Measurements from ENCODE around the gene LARGE1. TPM values are rescaled to one million over a fixed set of nuclear protein-coding genes. Genes with fewer than 3 reads are reported as not detected.

LARGE1 gene
- total RNA-seq, 1 experiment from 2014 or later = 1.5 TPM

- Histone ChIP-seq H4K20me1 (ENCODE audit: insufficient read depth) (no peaks in the 10 kb centered on the region), H3K27me3 (ENCODE audit: insufficient read depth, low read length) (no peaks in the 10 kb centered on the region), H3K9me3 (ENCODE audit: control insufficient read depth in 1 of 2, insufficient read depth in 1 of 2, low read depth in 1 of 2, low read length in 2 of 2) (peaks cover 0 to 28% of the 10 kb centered on the region in 2 experiments; a peak in 2 of 4 replicates), H3K9ac (ENCODE audit: low read length) (no peak overlapping the region), H3K79me2 (ENCODE audit: insufficient read depth, low read length) (no peaks in the 10 kb centered on the region), H3K27ac (ENCODE audit: low read depth, low read length) (no peak overlapping the region), H3K4me1 (ENCODE audit: control insufficient read depth in 1 of 2, insufficient read depth in 2 of 2, low read length in 2 of 2) (no peaks in the 10 kb centered on the region), H3K4me3 (replicated peaks in 1 of 2; ENCODE audit: low read depth in 1 of 2, low read length in 2 of 2) (no peak overlapping the region), H3K36me3 (ENCODE audit: control insufficient read depth in 1 of 2, insufficient read depth in 2 of 2, low read length in 2 of 2) (no peaks in the 10 kb centered on the region), H3K4me2 (ENCODE audit: low read length) (no peak overlapping the region), H2AFZ (ENCODE audit: low read depth, low read length, poor library complexity, severe bottlenecking) (no peak overlapping the region), H3K9me2 (ENCODE audit: insufficient read depth) (no peaks in the 10 kb centered on the region)
- ATAC-seq (no peak), DNase-seq (ENCODE audit: low read depth, low spot score) (no peak)
- no TSS peak for BruUV-seq (replicated peaks)
- ChIA-PET POLR2A (no interaction called here), RAD21 (ENCODE audit: low non-redundant PET in 1 of 2, low total read pairs in 2 of 2, uncharacterized antibody in 2 of 2, unreplicated experiment in 2 of 2) (no interaction called here), CTCF (no interaction called here)
- TF ChIP-seq JUND (IDR thresholded peaks at IDR 0.05) (no peak), ATF3 (IDR thresholded peaks at IDR 0.05) (no peak), FOSL1 (IDR thresholded peaks at IDR 0.05; ENCODE audit: low read depth) (no peak), EZH2 (IDR thresholded peaks at IDR 0.05) (no peak), CEBPB (IDR thresholded peaks at IDR 0.05; ENCODE audit: low read depth) (no peak), POLR2AphosphoS5 (IDR thresholded peaks at IDR 0.05; ENCODE audit: low read depth, low read length) (no peak), ELF1 (IDR thresholded peaks at IDR 0.05; ENCODE audit: borderline replicate concordance, low read depth) (no peak), ZNF274 (IDR thresholded peaks at IDR 0.05; ENCODE audit: low read depth, low read length) (no peak), ZFX (IDR thresholded peaks at IDR 0.05) (no peak), EGR1 (IDR thresholded peaks at IDR 0.05; ENCODE audit: low read depth) (no peak), TCF7L2 (IDR thresholded peaks at IDR 0.05; ENCODE audit: borderline replicate concordance, extremely low read depth, insufficient read depth, insufficient read length) (no peak), EZH2phosphoT487 (IDR thresholded peaks at IDR 0.05; ENCODE audit: borderline replicate concordance) (no peak)
- TF ChIP-seq, protein P1, sequence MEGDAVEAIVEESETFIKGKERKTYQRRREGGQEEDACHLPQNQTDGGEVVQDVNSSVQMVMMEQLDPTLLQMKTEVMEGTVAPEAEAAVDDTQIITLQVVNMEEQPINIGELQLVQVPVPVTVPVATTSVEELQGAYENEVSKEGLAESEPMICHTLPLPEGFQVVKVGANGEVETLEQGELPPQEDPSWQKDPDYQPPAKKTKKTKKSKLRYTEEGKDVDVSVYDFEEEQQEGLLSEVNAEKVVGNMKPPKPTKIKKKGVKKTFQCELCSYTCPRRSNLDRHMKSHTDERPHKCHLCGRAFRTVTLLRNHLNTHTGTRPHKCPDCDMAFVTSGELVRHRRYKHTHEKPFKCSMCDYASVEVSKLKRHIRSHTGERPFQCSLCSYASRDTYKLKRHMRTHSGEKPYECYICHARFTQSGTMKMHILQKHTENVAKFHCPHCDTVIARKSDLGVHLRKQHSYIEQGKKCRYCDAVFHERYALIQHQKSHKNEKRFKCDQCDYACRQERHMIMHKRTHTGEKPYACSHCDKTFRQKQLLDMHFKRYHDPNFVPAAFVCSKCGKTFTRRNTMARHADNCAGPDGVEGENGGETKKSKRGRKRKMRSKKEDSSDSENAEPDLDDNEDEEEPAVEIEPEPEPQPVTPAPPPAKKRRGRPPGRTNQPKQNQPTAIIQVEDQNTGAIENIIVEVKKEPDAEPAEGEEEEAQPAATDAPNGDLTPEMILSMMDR (IDR thresholded peaks at IDR 0.05 in 2 of 3, conservative IDR thresholded peaks at IDR 0.05 in 1 of 3; ENCODE audit: borderline replicate concordance in 1 of 3, insufficient read depth in 1 of 3, low read depth in 2 of 3, low read length in 2 of 3) = no peak
- TF ChIP-seq, protein P2, sequence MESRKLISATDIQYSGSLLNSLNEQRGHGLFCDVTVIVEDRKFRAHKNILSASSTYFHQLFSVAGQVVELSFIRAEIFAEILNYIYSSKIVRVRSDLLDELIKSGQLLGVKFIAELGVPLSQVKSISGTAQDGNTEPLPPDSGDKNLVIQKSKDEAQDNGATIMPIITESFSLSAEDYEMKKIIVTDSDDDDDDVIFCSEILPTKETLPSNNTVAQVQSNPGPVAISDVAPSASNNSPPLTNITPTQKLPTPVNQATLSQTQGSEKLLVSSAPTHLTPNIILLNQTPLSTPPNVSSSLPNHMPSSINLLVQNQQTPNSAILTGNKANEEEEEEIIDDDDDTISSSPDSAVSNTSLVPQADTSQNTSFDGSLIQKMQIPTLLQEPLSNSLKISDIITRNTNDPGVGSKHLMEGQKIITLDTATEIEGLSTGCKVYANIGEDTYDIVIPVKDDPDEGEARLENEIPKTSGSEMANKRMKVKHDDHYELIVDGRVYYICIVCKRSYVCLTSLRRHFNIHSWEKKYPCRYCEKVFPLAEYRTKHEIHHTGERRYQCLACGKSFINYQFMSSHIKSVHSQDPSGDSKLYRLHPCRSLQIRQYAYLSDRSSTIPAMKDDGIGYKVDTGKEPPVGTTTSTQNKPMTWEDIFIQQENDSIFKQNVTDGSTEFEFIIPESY (IDR thresholded peaks at IDR 0.05; ENCODE audit: extremely low read depth, insufficient replicate concordance, low read length) = no peak
- TF ChIP-seq, protein P3, sequence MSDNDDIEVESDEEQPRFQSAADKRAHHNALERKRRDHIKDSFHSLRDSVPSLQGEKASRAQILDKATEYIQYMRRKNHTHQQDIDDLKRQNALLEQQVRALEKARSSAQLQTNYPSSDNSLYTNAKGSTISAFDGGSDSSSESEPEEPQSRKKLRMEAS (IDR thresholded peaks at IDR 0.05) = no peak
- intact Hi-C loops (cut with micrococcal nuclease) = no loop called here
These were observed 658.6 kb downstream of the LARGE1 start for GRCh38 chr22:33261699-33262098.
